ENCODE measurements around the gene ROR1. TPM values are rescaled to one million over a fixed set of nuclear protein-coding genes. Genes with fewer than 3 reads are reported as not detected.

Gene ROR1
- total and polyA plus RNA-seq, 2 donors (not counting 3 experiments of a cell fraction or from before 2014, with no cell fraction given): 2.6 to 3.5 TPM

- intact Hi-C loops (cut with micrococcal nuclease): loop anchor here (5.0 kb wide), 1 partner anchor 198 kb away; no protein-coding TSS in a partner anchor
- Histone ChIP-seq H3K4me1 (ENCODE audit: control insufficient read depth, extremely low read depth, insufficient read depth, low read length) (no peaks in the 10 kb centered on the region), H3K9ac (replicated peaks; ENCODE audit: extremely low read depth, insufficient read depth, low read length) (no peak overlapping the region), H3K27me3 (ENCODE audit: control insufficient read depth in 2 of 2, insufficient read depth in 2 of 2, low read length in 2 of 2) (no peaks in the 10 kb centered on the region), H3K4me2 (ENCODE audit: insufficient read depth, low read length) (no peak overlapping the region), H3K27ac (ENCODE audit: insufficient read depth, low read depth, low read length) (no peak overlapping the region), H3K36me3 (ENCODE audit: control insufficient read depth in 2 of 2, extremely low read depth in 1 of 2, insufficient read depth in 2 of 2, low read length in 2 of 2) (no peaks in the 10 kb centered on the region), H3K79me2 (ENCODE audit: control insufficient read depth, insufficient read depth, low read length) (no peaks in the 10 kb centered on the region), H3K9me3 (replicated peaks; ENCODE audit: control insufficient read depth, insufficient read depth, low read length) (no peaks in the 10 kb centered on the region), H3K9me1 (replicated peaks; ENCODE audit: control insufficient read depth, extremely low read depth, insufficient read depth, low read length) (no peaks in the 10 kb centered on the region), H2AFZ (ENCODE audit: low read depth, low read length) (no peak overlapping the region), H3K4me3 (replicated peaks in 1 of 3; ENCODE audit: insufficient read depth in 1 of 3, low read depth in 1 of 3, low read length in 3 of 3) (no peak overlapping the region), H4K20me1 (replicated peaks; ENCODE audit: control insufficient read depth, extremely low read depth, insufficient read depth, low read length) (no peaks in the 10 kb centered on the region)
- no peak for FAIRE-seq
- no peak for TF ChIP-seq FOS (IDR thresholded peaks at IDR 0.05; ENCODE audit: borderline replicate concordance, insufficient read depth, low read length)
- TF ChIP-seq POLR2AphosphoS5 (IDR thresholded peaks at IDR 0.05; ENCODE audit: insufficient read depth, low read depth, low read length): no peak
- TF ChIP-seq EZH2 (IDR thresholded peaks at IDR 0.05; ENCODE audit: borderline replicate concordance, low read depth, low read length, severe bottlenecking): no peak
- no peak for TF ChIP-seq GATA2 (IDR thresholded peaks at IDR 0.05; ENCODE audit: insufficient read depth, insufficient read length, low read depth, low read length)
- no peak for TF ChIP-seq MYC (IDR thresholded peaks at IDR 0.05; ENCODE audit: low read depth, low read length)
- TF ChIP-seq POLR2A (IDR thresholded peaks at IDR 0.05; ENCODE audit: low read depth, low read length): no peak
- TF ChIP-seq JUN (IDR thresholded peaks at IDR 0.05; ENCODE audit: borderline replicate concordance, insufficient read depth, insufficient read length, low read depth): no peak
- TF ChIP-seq MAX (IDR thresholded peaks at IDR 0.05; ENCODE audit: insufficient read depth, insufficient read length): no peak
- TF ChIP-seq CTCF (IDR thresholded peaks at IDR 0.05; ENCODE audit: extremely low read depth in 1 of 2, insufficient read depth in 1 of 2, low read depth in 1 of 2, low read length in 2 of 2): no peak
- dilution Hi-C loops (cut with MboI; ENCODE audit: extremely low pct_ligation_motif_present, low sequenced_read_pairs): loop anchor here (25.0 kb wide), 1 partner anchor 448 kb away; no protein-coding TSS in a partner anchor
- no peak for DNase-seq (ENCODE audit: low read depth, low spot score)
- ChIA-PET POLR2A (no interaction called here), CTCF (interaction anchor here (0.7 to 8.8 kb wide), 10 partner anchors 13 to 519 kb away, joined by 3 to 231 read pairs (median 20); partner anchors contain the start of gene ROR1)
- BruUV-seq (replicated peaks): no TSS peak
Observed at GRCh38 chr1:64135462-64136223, 361.8 kb downstream of the ROR1 start.

Measured in endothelial cell of umbilical vein (primary cell).